Fibroblast of peridontal ligament (primary cell): ENCODE measurements around the gene ZNG1B.
"Not testable (repeated sequence)": the region's sequence is repeated elsewhere in the genome, so short reads cannot be mapped to it uniquely, and the experiment has no call there.

Experiments
- DNase-seq: peaks from one replicate; pipeline ENCODE4 v3.0.0-alpha.2; 2010; ENCODE audit errors: extremely low read depth

ZNG1B gene

GRCh38 chr2:113503094-113504042, 65.9 kb downstream of the ZNG1B start:
- DNase-seq: not testable (repeated sequence)

- not testable (repeated sequence) for DNase-seq
Measured at GRCh38 chr2:113504081-113504480, 66.6 kb downstream of the ZNG1B start.

DNA sequence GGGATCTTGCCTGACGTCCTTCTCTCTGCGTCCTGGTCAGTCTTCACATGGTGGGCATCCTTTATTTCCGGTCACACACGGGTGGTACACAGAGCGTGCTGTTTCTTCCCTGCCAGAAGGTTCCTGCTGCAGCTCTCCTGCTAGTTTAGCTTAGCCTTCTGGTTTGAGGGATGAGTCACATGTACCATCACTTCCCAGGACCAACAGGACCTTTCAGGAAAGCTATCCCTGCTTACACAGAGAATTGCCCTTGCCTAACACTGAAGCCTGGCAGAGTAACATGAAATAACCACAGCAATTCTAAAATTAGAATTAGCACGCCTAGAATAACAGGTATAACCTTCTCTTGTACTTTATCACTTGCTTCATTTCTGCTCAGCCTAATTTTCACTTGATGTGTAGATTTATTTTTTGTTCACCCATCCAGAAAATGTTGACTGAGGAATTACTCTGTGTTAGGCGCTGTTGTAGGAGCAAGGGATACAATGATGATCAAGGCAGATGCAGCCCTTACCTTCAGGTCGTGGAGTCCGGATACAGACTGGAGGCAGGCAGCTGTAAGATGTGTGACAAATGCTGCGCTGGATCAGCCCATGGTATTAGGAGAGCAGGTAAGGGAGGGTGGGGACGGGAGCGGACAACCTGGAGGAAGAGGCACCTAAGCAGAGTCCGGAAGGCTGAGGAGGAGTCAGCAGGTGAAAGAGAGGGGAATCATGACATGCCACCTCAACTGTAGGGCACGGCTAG, 70.1 kb downstream of the ZNG1B start:
- not testable (repeated sequence) for DNase-seq

DNA sequence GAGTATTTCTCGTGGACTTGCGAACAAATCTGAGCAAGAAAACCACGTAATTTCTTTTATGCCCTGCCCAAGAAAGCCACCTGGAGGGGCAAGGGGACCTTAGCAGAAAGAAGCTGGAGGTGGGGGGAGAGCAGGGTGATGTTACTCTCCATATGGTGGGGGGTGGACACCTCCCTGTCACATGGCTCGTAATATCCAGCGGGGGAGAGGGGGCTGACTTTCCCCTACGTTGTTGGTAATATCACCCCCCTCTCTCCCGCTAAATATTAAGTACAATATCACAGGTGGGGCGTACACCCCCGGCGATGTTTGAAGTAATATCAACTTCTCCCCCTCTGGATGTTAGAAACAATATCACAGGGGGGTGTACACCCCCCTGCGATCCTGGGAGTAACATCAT, 70.7 kb downstream of the ZNG1B start:
- DNase-seq: not testable (repeated sequence)

- not testable (repeated sequence) for DNase-seq
Measured at GRCh38 chr2:113510913-113511312, 73.4 kb downstream of the ZNG1B start.

DNA sequence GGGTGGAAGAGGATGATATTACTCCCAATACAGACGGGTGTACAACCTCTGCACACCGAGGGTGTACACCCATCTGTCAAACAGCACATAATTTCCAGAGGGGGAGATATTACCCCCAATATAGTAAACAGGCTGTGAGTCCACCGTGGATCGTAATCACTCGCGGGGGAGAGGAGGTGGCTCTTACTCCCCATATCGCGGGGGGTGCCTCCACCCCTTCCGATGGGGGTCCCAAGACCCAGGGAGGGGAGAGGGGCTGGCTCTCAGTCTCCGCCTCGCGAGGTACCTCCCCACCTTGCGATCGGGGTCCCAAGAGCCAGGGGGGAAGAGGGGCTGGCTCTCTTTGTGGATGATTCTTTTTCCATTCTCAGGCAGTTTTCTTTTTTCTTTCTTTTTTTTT, 74.4 kb downstream of the ZNG1B start:
- not testable (repeated sequence) for DNase-seq

DNA sequence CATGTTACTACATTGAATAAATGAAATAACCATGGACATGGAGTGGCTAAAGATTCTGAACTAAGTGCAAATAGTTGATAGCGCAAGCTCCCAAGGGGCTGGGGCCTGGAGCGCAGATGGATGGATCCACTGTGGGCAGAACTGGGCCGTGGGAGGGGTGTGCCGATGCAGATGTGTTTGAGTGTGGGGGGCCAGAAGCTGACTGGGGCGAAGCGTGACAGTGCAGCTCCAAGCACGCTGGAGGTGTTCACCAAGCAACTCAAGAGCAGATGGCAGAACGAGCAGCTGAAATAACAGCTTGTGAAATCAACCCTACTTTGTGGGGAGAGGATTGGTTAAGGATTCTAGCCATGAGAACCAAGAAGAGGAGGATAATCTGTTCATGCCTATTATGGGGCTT, 78.0 kb downstream of the ZNG1B start:
- not testable (repeated sequence) for DNase-seq

DNA sequence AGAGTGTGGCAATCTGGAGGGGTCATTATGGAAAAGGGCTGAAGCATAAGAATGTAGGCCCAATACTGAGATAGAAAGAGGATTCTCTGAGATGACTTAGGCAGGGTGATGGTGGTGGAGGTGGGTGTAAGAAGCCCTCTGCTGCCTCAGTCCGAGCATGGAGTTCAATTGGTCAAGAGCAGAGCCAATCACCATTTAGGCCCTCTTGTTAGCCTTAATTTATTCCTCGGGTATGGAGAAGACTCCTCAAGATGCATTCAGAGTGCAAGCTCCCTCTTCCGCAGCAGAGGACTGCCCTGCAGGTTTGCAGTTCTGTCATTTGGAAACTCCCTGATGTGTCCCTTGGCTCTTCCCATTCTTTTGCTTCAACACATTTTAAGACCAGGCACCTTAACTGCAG, 78.5 kb downstream of the ZNG1B start:
- DNase-seq: not testable (repeated sequence)

GRCh38 chr2:113517025-113517424, 79.5 kb downstream of the ZNG1B start:
- DNase-seq: not testable (repeated sequence)

DNA sequence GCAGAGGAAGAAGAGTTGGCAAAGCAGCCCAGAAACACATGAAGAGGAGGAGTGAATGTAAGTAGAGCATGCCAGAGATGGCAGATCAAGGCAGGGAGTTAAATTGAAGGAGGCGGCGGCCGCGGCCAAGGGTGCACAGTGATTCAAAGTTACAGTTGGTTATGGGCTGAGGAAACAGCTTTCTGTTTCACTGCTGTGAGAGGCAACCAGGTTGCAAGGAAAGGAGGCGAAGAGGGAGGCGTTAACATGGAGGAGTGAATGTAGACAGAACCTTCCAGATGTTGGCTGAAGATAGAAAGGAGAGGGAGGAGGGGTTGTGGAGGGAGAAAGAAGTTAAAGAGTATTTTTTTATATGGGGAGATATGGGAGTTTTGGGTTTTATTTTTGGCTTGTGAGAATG, 83.3 kb downstream of the ZNG1B start:
- DNase-seq: not testable (repeated sequence)

GRCh38 chr2:113521492-113521891, 84.0 kb downstream of the ZNG1B start:
- DNase-seq: not testable (repeated sequence)

GRCh38 chr2:113524986-113525385, 87.5 kb downstream of the ZNG1B start:
- not testable (repeated sequence) for DNase-seq

DNA sequence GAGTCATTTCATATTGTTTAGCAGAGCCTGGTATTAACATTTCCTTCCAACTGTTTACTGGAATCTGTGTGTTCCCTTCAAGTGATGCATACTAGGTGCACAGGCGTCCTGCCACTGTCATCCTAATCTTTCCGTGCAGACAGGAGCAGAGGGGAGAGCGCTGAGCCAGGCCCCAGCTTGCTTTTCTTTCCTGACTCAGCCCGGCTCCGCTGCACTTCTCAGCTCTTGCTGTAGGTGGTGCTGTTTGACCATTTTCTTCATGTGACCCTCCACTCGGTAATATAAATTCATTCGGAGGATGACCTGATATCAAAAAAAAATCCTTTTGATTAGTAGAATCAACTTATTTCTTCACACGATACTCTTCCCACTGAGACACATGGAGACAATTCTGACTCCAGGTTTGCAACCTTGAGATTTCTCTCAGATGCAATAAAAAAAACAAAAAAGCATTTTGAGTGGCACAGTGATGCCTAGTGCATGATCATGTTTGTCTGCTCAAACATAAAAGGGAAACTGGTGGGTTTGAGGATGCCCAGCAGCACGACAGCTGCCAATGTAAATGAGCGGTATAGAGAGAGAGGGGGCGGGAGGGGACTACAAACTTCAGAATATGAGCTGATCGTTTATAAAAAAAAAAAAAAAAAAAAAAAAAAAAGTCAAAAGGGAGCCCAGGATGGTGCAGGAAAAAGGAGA, 90.0 kb downstream of the ZNG1B start:
- not testable (repeated sequence) for DNase-seq

GRCh38 chr2:113528126-113528525, 90.6 kb downstream of the ZNG1B start:
- not testable (repeated sequence) for DNase-seq

DNA sequence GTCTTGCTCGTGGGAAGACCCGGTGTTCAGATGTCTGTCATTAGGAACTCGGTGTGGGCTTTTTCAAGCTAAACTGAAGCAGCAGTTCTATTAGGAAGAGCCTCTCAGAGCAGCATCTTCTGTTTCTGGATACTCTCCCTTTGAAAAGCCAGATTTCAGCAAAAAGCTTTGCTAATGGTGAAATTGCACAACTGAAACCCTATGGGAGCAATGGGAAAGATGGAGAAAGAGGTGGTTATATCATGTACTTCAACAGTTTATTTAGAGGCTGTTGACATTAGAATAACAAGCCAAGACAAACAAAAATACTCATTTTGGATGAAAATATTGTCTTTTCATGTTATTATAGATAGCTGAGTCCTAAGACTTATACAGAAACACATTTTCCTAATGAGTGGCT, 91.4 kb downstream of the ZNG1B start:
- not testable (repeated sequence) for DNase-seq

- not testable (repeated sequence) for DNase-seq
Measured at GRCh38 chr2:113532991-113533390, 95.5 kb downstream of the ZNG1B start.

GRCh38 chr2:113536573-113536972, 99.1 kb downstream of the ZNG1B start:
- DNase-seq: not testable (repeated sequence)

DNA sequence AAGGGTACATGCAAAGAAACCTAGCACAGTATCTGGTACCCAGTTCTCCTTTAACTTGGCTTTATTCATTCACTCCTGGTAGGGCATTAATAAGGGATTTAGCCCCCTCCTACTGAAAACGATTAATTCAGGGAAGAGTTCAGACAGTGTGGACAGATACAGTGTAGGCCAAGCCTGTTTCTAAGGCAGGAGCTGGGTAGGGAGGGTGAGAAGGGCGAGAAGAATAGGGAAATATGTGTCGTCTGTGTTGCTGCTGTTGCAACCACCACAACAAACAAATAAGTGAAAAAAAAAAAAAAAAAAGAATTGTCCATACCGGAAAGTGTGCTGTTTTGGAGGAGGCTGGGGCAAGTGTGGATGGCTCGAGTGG, 103.3 kb downstream of the ZNG1B start:
- DNase-seq: not testable (repeated sequence)

DNA sequence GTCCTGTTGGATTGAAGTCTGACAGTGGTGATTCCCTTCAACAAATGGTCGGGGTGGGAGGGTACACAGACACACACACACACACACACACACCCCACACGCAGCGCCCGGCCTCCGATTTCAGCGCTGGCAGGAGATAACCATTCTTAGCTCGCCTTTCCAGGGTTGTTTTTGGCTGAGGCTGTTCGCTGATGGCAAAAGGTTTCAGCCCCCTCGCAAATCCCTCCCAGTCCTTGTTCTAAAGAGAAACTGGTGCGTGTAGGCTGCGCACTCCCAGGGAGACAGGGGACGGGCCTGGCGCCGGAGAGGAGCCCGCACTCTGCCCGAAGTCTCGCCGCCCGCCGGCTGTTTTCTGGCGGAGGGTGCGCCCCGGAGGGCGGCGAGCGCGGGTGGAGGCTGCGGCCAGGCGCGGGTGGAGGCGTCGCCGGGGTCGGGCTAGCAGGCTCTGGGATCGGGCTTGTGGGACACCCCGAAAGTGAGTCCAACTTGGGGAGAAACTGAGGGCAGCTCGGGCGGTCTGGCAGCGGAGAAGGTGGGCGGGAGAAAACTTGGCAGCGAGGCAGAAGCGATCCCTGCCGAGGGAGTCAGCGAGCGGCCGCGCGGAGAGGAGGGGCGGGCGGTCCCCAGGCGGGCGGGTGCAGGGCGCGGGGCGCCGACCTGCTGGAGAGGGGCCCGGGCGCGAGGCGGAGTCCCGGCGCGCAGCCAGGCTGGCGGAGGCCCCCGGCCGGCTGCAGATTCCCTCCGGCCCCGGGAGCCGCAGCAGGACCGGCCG, 103.9 kb downstream of the ZNG1B start:
- DNase-seq: peak; percentile 15

GRCh38 chr2:113541976-113542485, 104.5 kb downstream of the ZNG1B start:
- DNase-seq: not testable (repeated sequence)

GRCh38 chr2:113542529-113542928, 105.0 kb downstream of the ZNG1B start:
- DNase-seq: not testable (repeated sequence)
